ENCODE measurements around the gene TMEM132E.

Gene TMEM132E

DNA sequence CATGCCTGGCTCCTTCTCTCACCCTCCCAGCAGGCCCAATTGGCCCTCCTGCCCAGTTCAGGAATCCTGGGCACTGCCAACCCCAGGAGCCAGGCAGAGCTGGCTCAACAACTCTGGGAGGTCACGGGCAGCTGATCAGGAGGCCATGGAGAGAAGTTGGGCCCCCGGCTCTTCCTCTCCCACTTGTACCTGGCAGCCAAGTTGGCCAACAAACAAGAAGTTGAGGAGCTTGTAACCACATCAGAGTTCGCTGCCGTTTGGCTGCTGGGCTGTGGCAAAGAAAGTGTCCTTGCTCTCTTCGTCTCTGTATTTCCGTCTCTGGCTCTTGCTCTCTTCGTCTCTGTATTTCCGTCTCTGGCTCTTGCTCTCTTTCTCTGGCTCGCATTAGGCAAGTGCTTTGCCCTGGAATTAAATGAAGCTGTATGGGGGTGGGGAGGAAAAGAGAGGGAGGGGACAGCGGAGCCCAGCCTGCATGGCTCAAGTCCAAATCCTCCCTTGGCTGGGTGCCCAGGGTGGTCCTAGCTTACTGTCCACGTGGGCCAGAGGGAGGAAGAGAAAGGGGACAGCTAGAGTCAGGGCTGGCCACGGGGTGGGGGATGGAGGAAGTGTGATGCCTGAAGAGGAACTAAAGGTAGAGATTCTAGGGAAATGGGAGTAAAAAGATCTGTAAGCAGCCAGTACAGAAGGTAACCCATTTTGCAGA is 7.8 kb upstream of the TMEM132E start:
- DNase-seq: no peak

GRCh38 chr17:34572483-34572882 is 6.9 kb upstream of the TMEM132E start:
- DNase-seq: no peak

DNA sequence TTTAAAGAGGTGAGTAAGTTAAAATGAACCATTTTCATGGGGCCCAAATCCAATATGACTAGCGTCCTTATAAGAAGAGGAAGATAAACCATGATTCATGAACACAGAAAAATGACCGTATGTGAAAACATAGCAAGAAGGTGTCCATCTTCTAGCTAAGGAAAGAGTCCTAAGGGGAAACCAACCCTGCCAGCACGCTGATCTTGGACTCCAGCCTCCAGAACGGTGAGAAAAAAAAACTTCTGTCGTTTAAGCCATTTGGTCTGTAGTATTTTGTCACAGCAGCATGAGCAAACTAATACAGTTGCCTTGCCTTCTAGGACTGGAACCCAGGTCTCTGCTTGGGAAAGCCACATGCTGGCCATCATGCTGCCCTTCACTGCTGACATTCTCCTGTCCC is 4.2 kb upstream of the TMEM132E start:
- DNase-seq: no peak

- no peak for DNase-seq
These were observed 1.4 kb upstream of the TMEM132E start for GRCh38 chr17:34578016-34578415.

- DNase-seq: no peak
These were observed 746 bp upstream of the TMEM132E start for GRCh38 chr17:34578656-34579016.

- DNase-seq: no peak
These were observed 750 bp downstream of the TMEM132E start for GRCh38 chr17:34579979-34580684.

GRCh38 chr17:34580685-34581445 is 1.5 kb downstream of the TMEM132E start:
- no peak for DNase-seq

GRCh38 chr17:34581446-34582184 is 2.2 kb downstream of the TMEM132E start:
- no peak for DNase-seq

- DNase-seq: no peak
These were observed 3.0 kb downstream of the TMEM132E start for GRCh38 chr17:34582185-34582900.

DNA sequence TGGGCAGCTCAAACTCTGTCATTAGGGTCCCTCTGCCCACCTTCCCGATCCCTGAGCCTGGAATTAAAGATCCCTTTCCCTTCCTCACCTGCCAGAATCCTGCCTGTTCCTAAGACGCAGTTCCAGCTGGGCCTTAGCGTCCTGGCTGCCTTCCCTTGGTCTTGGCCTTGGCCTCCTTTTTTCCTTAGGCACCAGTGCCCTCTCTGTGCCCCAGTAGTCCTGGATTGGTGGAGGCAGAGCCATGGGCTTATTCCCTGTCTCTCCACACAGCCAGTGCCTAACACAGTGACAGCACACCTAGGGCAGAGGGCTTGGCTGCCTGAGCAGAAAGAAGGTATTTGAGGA is 3.5 kb downstream of the TMEM132E start:
- DNase-seq: no peak

GRCh38 chr17:34584805-34585416 is 5.5 kb downstream of the TMEM132E start:
- DNase-seq: peak; percentile 7

- DNase-seq: no peak
These were observed 7.0 kb downstream of the TMEM132E start for GRCh38 chr17:34586346-34586846.

GRCh38 chr17:34588266-34588665 is 8.9 kb downstream of the TMEM132E start:
- no peak for DNase-seq

DNA sequence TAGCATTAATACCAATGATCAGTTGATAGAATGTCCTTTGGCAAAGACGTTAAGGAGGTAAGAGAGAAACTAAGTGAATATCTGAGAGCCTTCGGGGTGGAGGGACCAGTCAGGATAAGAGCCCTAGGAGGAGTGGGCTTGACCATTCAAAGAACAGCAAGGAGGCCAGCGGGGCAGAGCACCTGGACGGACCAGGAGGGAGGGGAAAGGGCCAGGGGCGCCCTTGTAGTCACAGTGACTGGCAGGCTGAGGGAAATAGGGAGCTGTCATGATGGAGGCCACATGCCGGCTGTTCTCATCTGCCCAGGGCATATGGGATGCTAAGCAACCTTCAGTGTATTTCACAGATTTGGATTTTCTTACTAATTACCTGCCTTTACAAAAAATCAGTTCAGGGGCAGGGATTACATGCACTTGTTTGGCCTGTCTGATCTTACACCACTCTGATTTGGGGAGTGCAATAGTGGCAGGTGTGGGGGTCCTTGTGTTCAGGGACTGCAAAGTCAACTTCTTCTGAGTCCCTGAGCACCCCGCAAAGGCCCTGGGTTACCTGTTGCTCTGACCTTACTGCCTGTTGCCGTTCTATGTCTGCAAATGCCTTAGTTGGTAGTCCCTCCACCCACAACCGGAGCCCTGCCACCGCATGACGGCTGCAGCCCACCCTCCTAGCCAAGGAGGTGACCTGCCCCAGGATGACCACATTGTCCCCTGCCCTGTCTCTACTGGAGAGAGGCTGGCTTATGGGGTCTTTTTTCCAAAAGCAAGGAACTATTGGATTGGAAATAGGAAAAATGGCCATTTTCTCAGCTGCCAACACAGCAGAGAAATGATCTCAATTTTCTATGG is 10.0 kb downstream of the TMEM132E start:
- DNase-seq: no peak

DNA sequence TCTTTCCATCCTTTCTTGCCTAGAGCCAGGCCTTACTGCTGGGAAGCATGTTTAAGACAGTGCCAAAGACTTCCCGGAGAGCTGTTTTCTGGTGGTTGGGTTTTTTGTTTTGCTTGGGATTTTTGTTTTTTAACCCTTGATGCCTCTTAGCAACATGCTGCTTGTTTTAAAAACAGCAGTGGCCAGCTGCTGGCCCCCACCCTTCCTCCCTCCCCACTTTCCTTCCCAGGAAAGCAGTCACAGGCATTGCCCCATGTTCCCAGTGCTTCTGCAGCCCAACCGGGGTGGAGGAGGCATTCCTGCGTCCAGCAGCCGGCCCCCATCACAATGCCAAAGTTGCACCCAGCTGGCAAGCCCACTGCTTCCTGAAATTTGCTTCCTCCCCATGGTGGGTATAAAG is 12.6 kb downstream of the TMEM132E start:
- DNase-seq: no peak

GRCh38 chr17:34596920-34597319 is 17.5 kb downstream of the TMEM132E start:
- DNase-seq: no peak

- no peak for DNase-seq
These were observed 18.9 kb downstream of the TMEM132E start for GRCh38 chr17:34598161-34598776.

- DNase-seq: no peak
These were observed 22.0 kb downstream of the TMEM132E start for GRCh38 chr17:34601416-34601815.

GRCh38 chr17:34603974-34604373 is 24.6 kb downstream of the TMEM132E start:
- DNase-seq: no peak

DNA sequence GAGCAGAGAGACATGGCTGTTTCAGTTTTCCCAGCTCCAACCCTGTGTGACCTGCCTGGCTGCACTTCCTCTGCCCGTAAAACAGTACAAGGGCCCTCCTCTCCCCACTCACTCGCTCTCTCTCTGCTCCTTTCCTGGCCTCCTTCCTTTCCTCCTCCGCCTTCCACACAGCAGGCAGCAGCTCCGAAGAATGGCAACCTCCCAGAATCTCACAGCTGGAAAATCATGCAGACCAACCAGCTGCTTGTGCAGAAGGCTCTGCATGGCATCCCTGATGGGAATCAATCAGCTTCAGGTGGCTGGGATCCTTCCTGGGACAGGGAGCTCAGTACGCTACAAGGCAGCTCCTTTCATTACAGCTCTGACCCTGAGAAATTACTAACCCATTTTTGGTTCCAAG is 27.4 kb downstream of the TMEM132E start:
- no peak for DNase-seq

DNA sequence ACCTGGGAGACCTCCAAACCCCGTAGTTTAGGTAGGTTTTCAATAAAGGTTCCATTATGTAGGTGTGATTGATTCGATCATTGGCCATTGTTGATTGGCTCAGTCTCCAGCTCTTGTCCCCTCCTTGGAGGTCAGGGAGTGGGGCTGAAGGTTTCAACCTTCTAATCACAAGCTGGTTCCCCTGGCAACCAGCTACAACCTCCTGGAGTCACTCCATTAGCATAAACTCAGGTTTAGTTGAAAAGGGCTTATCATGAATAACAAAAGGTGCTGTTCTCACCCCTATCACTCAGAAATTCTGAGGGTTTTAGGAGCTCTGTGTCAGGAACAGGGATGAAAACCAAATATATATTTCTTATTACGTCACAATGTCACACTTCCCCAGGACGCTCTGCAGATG is 28.5 kb downstream of the TMEM132E start:
- DNase-seq: no peak
